Vagina (tissue), 2 donors: ENCODE results near the gene ARMC8. TPM values are rescaled to one million over a fixed set of nuclear protein-coding genes. Genes with fewer than 3 reads are reported as not detected.

ENCODE experiments used
- DNase-seq, 2 donors: peaks; one replicate each; pipeline ENCODE4 v3.0.0-alpha.2; 2017; ENCODE audit errors: extremely low spot score in 2 of 2
- H3K27ac ChIP-seq: fragments of 200-600 bp; sonication (generic); one replicate; pipeline ENCODE4 v1.5.1; 2019
- H3K27me3 ChIP-seq: fragments of 200-600 bp; sonication (generic); one replicate; pipeline ENCODE4 v1.5.1; 2019
- H3K36me3 ChIP-seq, 2 donors: fragments of 200-600 bp; sonication (generic); one replicate each; pipeline ENCODE4 v1.5.1; 2017 to 2019
- H3K4me1 ChIP-seq: fragments of 200-600 bp; sonication (generic); one replicate; pipeline ENCODE4 v1.5.1; 2019
- H3K4me3 ChIP-seq, 2 donors: fragments of 200-600 bp; sonication (generic); 1 replicate in 1 of 2; 2 replicates in 1 of 2; pipeline ENCODE4 v1.5.1; 2016 to 2019
- H3K9me3 ChIP-seq: fragments of 200-600 bp; sonication (generic); one replicate; pipeline ENCODE4 v1.5.1; 2019
- CTCF ChIP-seq, 3 experiments: fragments of 450-650 bp in 2 of 3; fragments of 200-600 bp in 1 of 3; sonication (generic) in 1 of 3; IDR thresholded peaks; one replicate each; pipeline ENCODE4 v1.5.1; 2017 to 2019; ENCODE audit warnings: antibody characterized with exemption in 3 of 3, mild to moderate bottlenecking in 2 of 3, moderate library complexity in 2 of 3
- POLR2A ChIP-seq, 2 donors: fragments of 450-650 bp; IDR thresholded peaks; one replicate each; pipeline ENCODE4 v1.6.1; 2017; ENCODE audit warnings: antibody characterized with exemption in 2 of 2, mild to moderate bottlenecking in 2 of 2, moderate library complexity in 2 of 2
- POLR2AphosphoS5 ChIP-seq, 2 donors: sonication (generic); formaldehyde crosslinking; IDR thresholded peaks; one replicate each; pipeline ENCODE4 v1.9.0; 2017; ENCODE audit warnings: antibody characterized with exemption in 2 of 2, mild to moderate bottlenecking in 2 of 2, low read depth in 1 of 2; ENCODE audit not compliant: insufficient read depth in 1 of 2
- intact Hi-C: fragments of 100-400 bp; cut with DNase I; formaldehyde crosslinking; loops from one replicate; pipeline ENCODE4 v1.15.1; 2023
- total RNA-seq: library from RNA; depleted of rRNA; stranded (reverse); fragments of >200 nt; gene quantifications from one replicate; pipeline ENCODE4 v1.2.3, GENCODE V29; 2016

The ARMC8 gene
- total RNA-seq, 1 donor from 2014 or later = 55.0 TPM

GRCh38 chr3:138253609-138254008 is 66.5 kb downstream of the ARMC8 start:
- Histone ChIP-seq H3K4me3 (no peak overlapping the region), H3K9me3 (no peaks in the 10 kb centered on the region), H3K27ac (no peak overlapping the region), H3K4me1 (no peaks in the 10 kb centered on the region), H3K27me3 (no peaks in the 10 kb centered on the region), H3K36me3 (no peaks in the 10 kb centered on the region)
- no peak for DNase-seq
- no peak for TF ChIP-seq POLR2AphosphoS5 (IDR thresholded peaks at IDR 0.05; ENCODE audit: insufficient read depth in 1 of 2, low read depth in 1 of 2)
- TF ChIP-seq CTCF (IDR thresholded peaks at IDR 0.05) = no peak
- no peak for TF ChIP-seq POLR2A (IDR thresholded peaks at IDR 0.05)
- intact Hi-C loops = no loop called here

GRCh38 chr3:138254216-138254615 is 67.1 kb downstream of the ARMC8 start:
- intact Hi-C loops = no loop called here
- no peak overlapping the region for H3K4me3 ChIP-seq
- H3K36me3 ChIP-seq = no peaks in the 10 kb centered on the region
- no peaks in the 10 kb centered on the region for H3K27me3 ChIP-seq
- H3K27ac ChIP-seq = no peak overlapping the region
- TF ChIP-seq CTCF (IDR thresholded peaks at IDR 0.05) (no peak), POLR2A (IDR thresholded peaks at IDR 0.05) (no peak), POLR2AphosphoS5 (IDR thresholded peaks at IDR 0.05; ENCODE audit: insufficient read depth in 1 of 2, low read depth in 1 of 2) (no peak)
- DNase-seq = no peak
- H3K4me1 ChIP-seq = no peaks in the 10 kb centered on the region
- no peaks in the 10 kb centered on the region for H3K9me3 ChIP-seq

GRCh38 chr3:138256022-138256421 is 68.9 kb downstream of the ARMC8 start:
- TF ChIP-seq POLR2A (IDR thresholded peaks at IDR 0.05) (no peak), POLR2AphosphoS5 (IDR thresholded peaks at IDR 0.05; ENCODE audit: insufficient read depth in 1 of 2, low read depth in 1 of 2) (no peak), CTCF (IDR thresholded peaks at IDR 0.05) (no peak)
- Histone ChIP-seq H3K9me3 (no peaks in the 10 kb centered on the region), H3K36me3 (no peaks in the 10 kb centered on the region), H3K27ac (no peak overlapping the region), H3K4me1 (no peaks in the 10 kb centered on the region), H3K4me3 (no peak overlapping the region), H3K27me3 (no peaks in the 10 kb centered on the region)
- intact Hi-C loops = no loop called here
- no peak for DNase-seq

GRCh38 chr3:138257986-138258385 is 70.9 kb downstream of the ARMC8 start:
- Histone ChIP-seq H3K36me3 (no peaks in the 10 kb centered on the region), H3K27ac (no peak overlapping the region), H3K4me3 (no peak overlapping the region), H3K27me3 (no peaks in the 10 kb centered on the region), H3K9me3 (no peaks in the 10 kb centered on the region), H3K4me1 (no peaks in the 10 kb centered on the region)
- DNase-seq = no peak
- intact Hi-C loops = no loop called here
- TF ChIP-seq POLR2A (IDR thresholded peaks at IDR 0.05) (no peak), CTCF (IDR thresholded peaks at IDR 0.05) (no peak), POLR2AphosphoS5 (IDR thresholded peaks at IDR 0.05; ENCODE audit: insufficient read depth in 1 of 2, low read depth in 1 of 2) (no peak)

GRCh38 chr3:138259126-138259525 is 72.0 kb downstream of the ARMC8 start:
- Histone ChIP-seq H3K4me1 (no peaks in the 10 kb centered on the region), H3K27ac (no peak overlapping the region), H3K36me3 (no peaks in the 10 kb centered on the region), H3K27me3 (no peaks in the 10 kb centered on the region), H3K4me3 (no peak overlapping the region), H3K9me3 (no peaks in the 10 kb centered on the region)
- intact Hi-C loops = no loop called here
- DNase-seq = no peak
- TF ChIP-seq POLR2AphosphoS5 (IDR thresholded peaks at IDR 0.05; ENCODE audit: insufficient read depth in 1 of 2, low read depth in 1 of 2) (no peak), CTCF (IDR thresholded peaks at IDR 0.05) (no peak), POLR2A (IDR thresholded peaks at IDR 0.05) (no peak)
